HepG2 (cell line): ENCODE measurements around the gene NID1. TPM values are rescaled to one million over a fixed set of nuclear protein-coding genes. Genes with fewer than 3 reads are reported as not detected.

Experiments used
- ATAC-seq: fragments of 200-7000 bp; cut with Tn5 transposase; 3 replicates; pipeline ENCODE4 v1.9.1; 2020; ENCODE audit warnings: mild to moderate bottlenecking, moderate library complexity
- BruUV-seq: library from RNA; stranded (reverse); fragments of 400-500 nt; replicated peaks from 2 replicates; lab custom pipeline; 2021; lab: Mats Ljungman, UMichigan
- CTCF ChIA-PET: fragments of 300-600 bp; formaldehyde crosslinking; extraction: SDS; loops from one replicate; lab custom pipeline; 2021; ENCODE audit warnings: low total read pairs, inconsistent platforms, low intra/inter-chr PET ratio; lab: Yijun Ruan, JAX
- POLR2A ChIA-PET: fragments of 350-600 bp; sonication (Branson Sonifier 250); formaldehyde crosslinking; loops from one replicate; lab custom pipeline; 2020; ENCODE audit warnings: antibody characterized with exemption, inconsistent platforms; lab: Yijun Ruan, JAX
- DNase-seq: peaks from one replicate; pipeline ENCODE4 v3.0.0-alpha.2; 2015; ENCODE audit warnings: low spot score
- FAIRE-seq: peaks from 3 replicates; lab custom pipeline; 2011; peaks lifted over from hg19 to GRCh38; lab: Jason Lieb, UNC
- H2AFZ ChIP-seq: one replicate; pipeline ENCODE4 v1.6.1; 2011; ENCODE audit warnings: low read length, inconsistent platforms
- H3K27ac ChIP-seq: fragments of 300-600 bp; 3 replicates; pipeline ENCODE4 v1.8.0; 2011; ENCODE audit warnings: mixed run types, mild to moderate bottlenecking, mixed read lengths, low read length, inconsistent platforms; ENCODE audit not compliant: insufficient read depth; ENCODE audit errors: extremely low read length
- H3K27me3 ChIP-seq, 2 experiments: fragments of 200-600 bp in 1 of 2; 2 replicates in 1 of 2; 3 replicates in 1 of 2; pipeline versions ENCODE4 v1.6.0 to v1.8.0; 2011; ENCODE audit warnings: low read length in 2 of 2, mild to moderate bottlenecking in 2 of 2, moderate library complexity in 2 of 2, inconsistent platforms in 1 of 2; ENCODE audit not compliant: insufficient read depth in 2 of 2, control insufficient read depth in 1 of 2
- H3K36me3 ChIP-seq, 2 experiments: fragments of 200-600 bp in 1 of 2; replicated peaks in 1 of 2; 2 replicates in 1 of 2; 3 replicates in 1 of 2; pipeline versions ENCODE4 v1.5.1 to v1.8.0; 2011; ENCODE audit warnings: low read length in 2 of 2, inconsistent platforms in 1 of 2; ENCODE audit not compliant: insufficient read depth in 2 of 2, control insufficient read depth in 1 of 2
- H3K4me1 ChIP-seq: 2 replicates; pipeline ENCODE4 v1.5.1; 2012; ENCODE audit warnings: low read length, inconsistent platforms; ENCODE audit not compliant: insufficient read depth
- H3K4me2 ChIP-seq: 2 replicates; pipeline ENCODE4 v1.6.0; 2011; ENCODE audit warnings: low read depth, low read length, inconsistent platforms
- H3K4me3 ChIP-seq, 3 experiments: fragments of 200-600 bp in 1 of 3; sonication (generic), shearing (Covaris generic) in 1 of 3; replicated peaks in 1 of 3; 2 replicates each; pipeline ENCODE4 v1.5.1; 2011 to 2016; ENCODE audit warnings: low read length in 3 of 3, inconsistent platforms in 2 of 3, low read depth in 2 of 3, mild to moderate bottlenecking in 2 of 3, control low read depth in 1 of 3, mixed read lengths in 1 of 3; ENCODE audit not compliant: insufficient read depth in 1 of 3
- H3K79me2 ChIP-seq: one replicate; pipeline ENCODE4 v1.6.1; 2011; ENCODE audit warnings: low read length, inconsistent platforms; ENCODE audit not compliant: insufficient read depth
- H3K9ac ChIP-seq: 2 replicates; pipeline ENCODE4 v1.6.0; 2011; ENCODE audit warnings: mild to moderate bottlenecking, low read depth, low read length, inconsistent platforms; ENCODE audit not compliant: insufficient read depth
- H3K9me3 ChIP-seq: 2 replicates; pipeline ENCODE4 v1.5.1; 2012; ENCODE audit warnings: mild to moderate bottlenecking, low read length
- H4K20me1 ChIP-seq: 2 replicates; pipeline ENCODE4 v1.6.0; 2011; ENCODE audit warnings: inconsistent platforms, mild to moderate bottlenecking, low read length, moderate library complexity; ENCODE audit not compliant: insufficient read depth
- CEBPB ChIP-seq: IDR thresholded peaks from 2 replicates; pipeline ENCODE4 v1.6.1; 2011; ENCODE audit warnings: low read depth, low read length, improper control_type of control experiment, borderline replicate concordance
- KDM2A ChIP-seq: sonication (generic); formaldehyde crosslinking; IDR thresholded peaks from 2 replicates; pipeline ENCODE4 v1.4.0; 2020; ENCODE audit warnings: low read depth, missing genetic modification reagents, borderline replicate concordance
- WGBS: methylation state at CpG from one replicate; pipeline ENCODE4 v1.1.6; 2017; ENCODE audit warnings: low lambda C conversion rate; 5-methylcytosine and 5-hydroxymethylcytosine counted together
- in situ Hi-C: cut with HindIII; loops from 2 replicates; pipeline ENCODE4 v1.10.0; 2017; ENCODE audit warnings: low pct_unique_long_range_greater_than_20kb; ENCODE audit not compliant: extremely low pct_ligation_motif_present
- intact Hi-C: fragments of 100-400 bp; cut with micrococcal nuclease; formaldehyde crosslinking; loops from one replicate; pipeline ENCODE4 v1.10.0; 2022; ENCODE audit not compliant: unreplicated experiment
- polyA plus RNA-seq, 8 experiments: library from polyadenylated mRNA; depleted of rRNA in 3 of 8; stranded (reverse) in 7 of 8; unstranded in 1 of 8; fragments of >200 nt; fragmentation: Illumina TruSeq in 4 of 8; extraction: Trizol in 4 of 8; gene quantifications; 2 replicates each; pipeline versions ENCODE4 v1.2.1 to v1.2.3, GENCODE V29; 2011 to 2016; ENCODE audit warnings: low read depth in 4 of 8, missing spikeins in 1 of 8, mixed read lengths in 1 of 8; ENCODE audit not compliant: insufficient read depth in 1 of 8
- total RNA-seq, 5 experiments: library from RNA; depleted of rRNA; stranded (reverse); fragments of >200 nt; fragmentation: Illumina TruSeq; extraction: Trizol; gene quantifications; 2 replicates each; pipeline ENCODE4 v1.2.3, GENCODE V29; 2016; ENCODE audit warnings: low read depth in 1 of 5
- TF ChIP-seq, protein P1 (sequence below): IDR thresholded peaks from 2 replicates; pipeline ENCODE4 v1.6.1; 2016; ENCODE audit warnings: low read depth

NID1 gene
- total and polyA plus RNA-seq, 2 of the 13 experiments (the other 11 are each of a cell fraction or from before 2014, with no cell fraction given): 50.2 to 56.1 TPM

DNA sequence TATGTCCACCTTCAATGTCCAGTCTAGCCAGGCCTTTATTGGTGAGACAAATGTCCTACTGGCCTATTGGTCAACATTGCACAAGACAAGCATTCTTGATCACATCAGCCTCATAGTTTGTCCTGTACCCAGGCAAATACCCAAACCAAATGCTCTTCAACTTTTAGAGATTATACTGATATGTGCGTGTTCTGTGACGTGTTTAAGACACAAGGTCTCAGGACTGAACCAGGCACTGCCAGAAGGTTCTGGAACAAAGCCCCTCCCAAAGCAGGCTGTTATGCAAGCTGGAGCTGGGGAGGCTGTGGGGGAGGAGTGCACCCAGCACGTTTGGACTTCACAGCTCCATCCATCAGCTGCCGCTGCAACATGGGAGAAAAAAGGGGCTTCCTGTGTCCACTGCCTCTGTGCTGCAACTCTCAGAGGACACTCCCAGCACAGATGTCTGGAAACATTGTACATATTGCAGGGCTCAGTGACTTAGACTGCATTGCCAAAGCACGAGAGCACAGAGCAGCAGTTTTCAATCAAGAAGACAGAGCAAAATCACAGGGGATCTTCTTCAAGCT lies 45.9 kb downstream of the NID1 start:
- no peak overlapping the region for H2AFZ ChIP-seq
- no peak for ATAC-seq
- no peak overlapping the region for H3K4me2 ChIP-seq
- in situ Hi-C loops: no loop called here
- TF ChIP-seq KDM2A (CRISPR knock-in tag) (no peak), CEBPB (0 out of 2 replicates have a peak, but pooled peaks have one; percentile 4)
- H3K36me3 ChIP-seq: peaks cover 29 to 78% of the 10 kb centered on the region in 2 experiments; a peak in 4 of 5 replicates
- H3K9ac ChIP-seq: no peak overlapping the region
- WGBS: 100% methylated on average over 5 of the region's 5 CpGs
- H3K4me3 ChIP-seq: no peak overlapping the region
- H3K27ac ChIP-seq: no peak overlapping the region
- H3K4me1 ChIP-seq: no peaks in the 10 kb centered on the region
- CTCF ChIA-PET: no interaction called here
- DNase-seq: no peak
- no peaks in the 10 kb centered on the region for H3K27me3 ChIP-seq
- BruUV-seq: no TSS peak
- H3K79me2 ChIP-seq: peaks cover 2% of the 10 kb centered on the region
- no peak for FAIRE-seq
- intact Hi-C loops: loop anchor here (1.0 kb wide), 1 partner anchor 10 kb away; no protein-coding TSS in a partner anchor
- H4K20me1 ChIP-seq: no peaks in the 10 kb centered on the region
- no peaks in the 10 kb centered on the region for H3K9me3 ChIP-seq
- POLR2A ChIA-PET: no interaction called here

DNA sequence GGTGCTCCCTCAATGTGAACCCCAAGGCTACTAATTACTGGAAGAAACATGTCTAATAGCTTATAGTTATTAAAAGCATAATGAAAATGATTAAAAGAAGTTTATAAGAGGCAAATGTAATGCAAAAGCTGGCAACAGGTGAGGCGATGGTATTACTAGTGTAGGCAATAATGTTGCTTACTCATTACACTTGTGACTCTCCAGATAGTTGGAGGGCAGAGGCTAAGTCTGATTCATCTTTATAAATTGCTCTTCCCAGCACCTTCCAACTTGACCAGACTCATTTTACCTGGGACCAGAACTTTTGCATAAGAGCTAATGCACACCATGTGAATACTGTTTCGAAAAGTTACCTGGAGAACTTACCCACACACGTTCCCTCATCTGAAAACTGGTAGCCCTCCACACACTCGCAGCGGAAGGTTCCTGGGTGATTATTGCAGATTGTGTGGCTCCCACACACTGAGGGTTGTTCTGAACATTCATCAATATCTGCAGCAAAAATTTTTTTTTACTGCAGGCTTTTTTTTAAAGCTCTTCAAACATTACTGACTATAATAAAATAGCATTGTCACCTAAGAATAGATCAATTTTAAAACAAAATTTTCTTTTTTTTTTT lies 48.0 kb downstream of the NID1 start:
- H3K27ac ChIP-seq: no peak overlapping the region
- ChIA-PET CTCF (no interaction called here), POLR2A (interaction anchor here (1.6 kb wide), 1 partner anchor 47 kb away, joined by 5 read pairs; the partner anchor contains the start of gene NID1)
- intact Hi-C loops (no loop called here), in situ Hi-C loops (no loop called here)
- H3K36me3 ChIP-seq: peaks cover 25 to 77% of the 10 kb centered on the region in 2 experiments
- WGBS: 95% methylated on average over 5 of the region's 5 CpGs
- no peaks in the 10 kb centered on the region for H3K9me3 ChIP-seq
- no TSS peak for BruUV-seq
- H3K4me2 ChIP-seq: no peak overlapping the region
- ATAC-seq (no peak), DNase-seq (no peak), FAIRE-seq (no peak)
- H3K4me3 ChIP-seq: no peak overlapping the region
- H3K79me2 ChIP-seq: peaks cover 2% of the 10 kb centered on the region
- no peak overlapping the region for H3K9ac ChIP-seq
- no peaks in the 10 kb centered on the region for H3K4me1 ChIP-seq
- TF ChIP-seq, protein P1, sequence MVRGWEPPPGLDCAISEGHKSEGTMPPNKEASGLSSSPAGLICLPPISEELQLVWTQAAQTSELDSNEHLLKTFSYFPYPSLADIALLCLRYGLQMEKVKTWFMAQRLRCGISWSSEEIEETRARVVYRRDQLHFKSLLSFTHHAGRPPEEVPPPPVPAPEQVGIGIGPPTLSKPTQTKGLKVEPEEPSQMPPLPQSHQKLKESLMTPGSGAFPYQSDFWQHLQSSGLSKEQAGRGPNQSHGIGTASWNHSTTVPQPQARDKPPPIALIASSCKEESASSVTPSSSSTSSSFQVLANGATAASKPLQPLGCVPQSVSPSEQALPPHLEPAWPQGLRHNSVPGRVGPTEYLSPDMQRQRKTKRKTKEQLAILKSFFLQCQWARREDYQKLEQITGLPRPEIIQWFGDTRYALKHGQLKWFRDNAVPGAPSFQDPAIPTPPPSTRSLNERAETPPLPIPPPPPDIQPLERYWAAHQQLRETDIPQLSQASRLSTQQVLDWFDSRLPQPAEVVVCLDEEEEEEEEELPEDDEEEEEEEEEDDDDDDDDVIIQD: no peak
- H4K20me1 ChIP-seq: no peaks in the 10 kb centered on the region
- H2AFZ ChIP-seq: no peak overlapping the region
- H3K27me3 ChIP-seq: no peaks in the 10 kb centered on the region
